HFF-Myc (cell line): ENCODE measurements around the gene WASHC2A.
A peak's percentile ranks its signal among the peaks of the same experiment; 100 is the strongest.
"Not testable (repeated sequence)": the region's sequence is repeated elsewhere in the genome, so short reads cannot be mapped to it uniquely, and the experiment has no call there.

Experiments
- DNase-seq: peaks from one replicate; pipeline ENCODE4 v3.0.0-alpha.2; 2011; ENCODE audit warnings: low read depth; ENCODE audit errors: extremely low read depth
- H3K4me3 ChIP-seq: replicated peaks from 2 replicates; pipeline ENCODE4 v1.5.1; 2011; ENCODE audit warnings: low read depth, mild to moderate bottlenecking, control low read depth, low read length
- CTCF ChIP-seq: IDR thresholded peaks from 2 replicates; pipeline ENCODE4 v1.5.1; 2012; ENCODE audit warnings: mild to moderate bottlenecking, low read depth, low read length, control low read depth; ENCODE audit errors: missing control alignments

Gene WASHC2A

GRCh38 chr10:50067546-50068351 is at the start of gene WASHC2A:
Gene WASHC2A, plus strand, starts transcription at chr10:50067954. Its CDS starts 52 bp downstream, at chr10:50068006.
- H3K4me3 ChIP-seq, result peak within 1 kb of the TSS; percentile 53
- not testable (repeated sequence) for DNase-seq

GRCh38 chr10:50019279-50019678 is 48.5 kb upstream of the WASHC2A start:
- not testable (repeated sequence) for H3K4me3 ChIP-seq, DNase-seq

GRCh38 chr10:50020451-50021024 is 47.2 kb upstream of the WASHC2A start:
- DNase-seq, H3K4me3 ChIP-seq: not testable (repeated sequence)

GRCh38 chr10:50021646-50022045 is 46.1 kb upstream of the WASHC2A start:
- DNase-seq, result no peak
- H3K4me3 ChIP-seq, result no peak overlapping the region
- TF ChIP-seq CTCF, result no peak

GRCh38 chr10:50024716-50025383 is 42.9 kb upstream of the WASHC2A start:
- H3K4me3 ChIP-seq, DNase-seq: not testable (repeated sequence)

GRCh38 chr10:50025627-50026026 is 42.1 kb upstream of the WASHC2A start:
- DNase-seq, result no peak
- TF ChIP-seq CTCF, result no peak
- no peak overlapping the region for H3K4me3 ChIP-seq

- DNase-seq, result no peak
- TF ChIP-seq CTCF, result no peak
- H3K4me3 ChIP-seq, result no peak overlapping the region
Observed at GRCh38 chr10:50027195-50027594, 40.6 kb upstream of the WASHC2A start.

- H3K4me3 ChIP-seq, result no peak overlapping the region
- no peak for TF ChIP-seq CTCF
- no peak for DNase-seq
Observed at GRCh38 chr10:50033481-50033880, 34.3 kb upstream of the WASHC2A start.

- DNase-seq, result not testable (repeated sequence)
Observed at GRCh38 chr10:50035337-50035736, 32.4 kb upstream of the WASHC2A start.

More at GRCh38 chr10:50035337-50035736, 32.4 kb upstream of the WASHC2A start:
- H3K4me3 ChIP-seq, result not testable (repeated sequence)
